GM19328 (cell line): ENCODE results near the gene AP1AR.
A peak's percentile ranks its signal among the peaks of the same experiment; 100 is the strongest.
"Not testable (repeated sequence)": the region's sequence is repeated elsewhere in the genome, so short reads cannot be mapped to it uniquely, and the experiment has no call there.

Experiments used
- ATAC-seq: cut with Tn5 transposase; IDR thresholded peaks from one replicate; pipeline ENCODE4 v1.9.1; 2021; ENCODE audit warnings: mild to moderate bottlenecking, moderate library complexity; ENCODE audit not compliant: unreplicated experiment

AP1AR gene

GRCh38 chr4:112277705-112278448 is 46.3 kb downstream of the AP1AR start:
- ATAC-seq, result no peak

DNA sequence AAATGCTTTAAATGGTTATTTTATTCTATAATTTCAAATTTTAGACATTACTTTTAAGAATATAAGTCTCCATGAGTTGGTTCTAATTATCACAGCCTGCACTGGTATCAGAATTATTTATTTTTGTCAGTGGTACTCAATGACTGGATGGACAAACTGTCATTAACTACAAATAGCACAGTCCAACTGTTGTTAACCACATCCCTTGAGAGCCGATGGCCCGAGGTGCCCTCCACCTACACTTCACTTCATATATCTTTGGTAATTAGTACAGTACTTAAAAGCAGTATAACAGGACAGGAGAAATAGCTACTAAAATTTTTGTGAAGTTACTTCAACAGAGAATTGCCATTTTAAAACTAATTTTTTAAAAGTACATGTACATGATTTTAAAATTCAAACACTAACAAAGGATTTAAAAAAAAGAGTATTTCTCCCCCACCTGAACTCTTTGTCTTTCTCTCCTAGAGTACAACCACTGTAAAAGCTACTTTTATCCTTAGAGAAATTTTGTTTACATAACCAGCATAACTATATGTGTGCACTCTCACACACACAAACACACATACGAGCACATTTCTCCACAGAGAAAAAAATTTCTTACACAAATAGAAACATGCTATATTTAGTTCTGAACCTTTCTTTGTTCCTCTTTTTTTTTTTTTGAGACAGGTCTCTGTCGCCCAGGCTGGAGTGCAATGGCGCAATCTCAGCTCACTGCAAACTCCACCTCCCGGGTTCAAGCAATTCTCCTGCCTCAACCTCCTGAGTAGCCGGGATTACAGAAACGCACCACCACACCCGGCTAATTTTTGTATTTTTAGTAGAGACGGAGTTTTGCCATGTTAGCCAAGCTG is 47.7 kb downstream of the AP1AR start:
- ATAC-seq, result peak; percentile 63

DNA sequence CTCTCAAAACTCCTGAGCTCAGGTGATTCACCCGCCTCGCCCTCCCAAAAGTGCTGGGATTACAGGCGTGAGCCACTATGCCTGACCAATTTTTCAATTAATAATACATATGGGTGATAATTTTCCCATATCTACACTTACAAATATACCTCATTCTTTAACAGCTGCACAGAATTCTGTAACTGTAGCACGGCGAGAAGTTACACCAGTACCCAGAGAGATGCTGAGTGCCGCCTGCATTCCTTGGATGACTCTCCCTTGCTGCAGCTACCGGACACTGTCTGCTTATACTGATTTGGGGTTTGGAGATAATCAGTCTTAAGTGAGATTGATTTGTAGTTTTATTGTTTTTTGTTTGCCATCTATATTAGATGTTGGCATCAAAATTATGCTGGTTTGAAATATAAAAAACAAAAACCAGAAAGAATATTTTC is 48.3 kb downstream of the AP1AR start:
- ATAC-seq, result peak; percentile 13

DNA sequence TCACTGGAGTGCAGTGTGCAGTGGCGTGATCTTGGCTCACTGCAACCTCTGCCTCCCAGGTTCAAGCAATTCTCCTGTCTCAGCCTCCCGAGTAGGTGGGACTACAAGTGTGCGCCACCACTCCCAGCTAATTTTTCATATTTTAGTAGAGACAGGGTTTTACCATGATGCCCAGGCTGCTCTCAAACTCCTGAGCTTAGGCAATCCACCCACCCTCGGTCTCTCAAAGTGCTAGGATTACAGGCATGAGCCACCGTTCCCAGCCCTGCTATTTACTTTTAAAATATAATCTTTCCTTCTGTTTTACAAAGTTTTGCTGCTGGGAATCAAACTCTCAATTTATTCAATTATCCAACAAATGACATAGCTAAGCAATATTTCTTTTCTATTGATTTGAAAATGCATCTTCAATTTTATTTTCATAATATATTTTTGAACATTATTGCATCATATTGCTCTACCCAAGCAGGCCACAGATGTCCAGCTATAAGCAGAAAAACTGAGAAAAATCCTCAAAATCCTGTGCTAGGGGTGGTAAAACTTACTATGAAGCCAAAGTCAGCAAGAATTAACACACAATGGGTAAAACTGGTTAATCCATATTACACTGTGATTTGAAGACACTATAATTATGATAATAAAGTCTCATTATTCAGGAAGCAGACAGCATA is 48.9 kb downstream of the AP1AR start:
- ATAC-seq, result no peak

DNA sequence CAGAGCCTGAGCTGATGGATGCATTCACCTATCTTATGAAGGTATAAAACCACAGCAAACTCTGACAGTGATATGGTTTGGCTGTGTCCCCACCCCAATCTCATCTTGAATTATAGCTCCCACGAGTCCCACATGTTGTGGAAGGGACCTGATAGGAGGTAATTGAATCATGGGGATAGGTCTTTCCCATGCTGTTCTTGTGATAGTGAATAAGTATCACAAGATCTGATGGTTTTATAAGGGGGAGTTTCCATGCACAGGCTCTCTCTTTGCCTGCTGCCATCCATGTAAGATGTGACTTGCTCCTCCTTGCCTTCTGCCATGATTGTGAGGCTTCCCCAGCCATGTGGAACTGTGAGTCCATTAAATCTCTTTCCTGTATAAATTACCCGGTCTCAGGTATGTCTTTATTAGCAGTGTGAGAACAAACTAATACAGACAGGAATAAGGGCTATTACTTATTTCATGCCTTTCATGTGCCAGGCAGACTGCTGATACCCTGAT is 50.4 kb downstream of the AP1AR start:
- ATAC-seq, result not testable (repeated sequence)

- no peak for ATAC-seq
These were observed 51.5 kb downstream of the AP1AR start for GRCh38 chr4:112282860-112283667.

DNA sequence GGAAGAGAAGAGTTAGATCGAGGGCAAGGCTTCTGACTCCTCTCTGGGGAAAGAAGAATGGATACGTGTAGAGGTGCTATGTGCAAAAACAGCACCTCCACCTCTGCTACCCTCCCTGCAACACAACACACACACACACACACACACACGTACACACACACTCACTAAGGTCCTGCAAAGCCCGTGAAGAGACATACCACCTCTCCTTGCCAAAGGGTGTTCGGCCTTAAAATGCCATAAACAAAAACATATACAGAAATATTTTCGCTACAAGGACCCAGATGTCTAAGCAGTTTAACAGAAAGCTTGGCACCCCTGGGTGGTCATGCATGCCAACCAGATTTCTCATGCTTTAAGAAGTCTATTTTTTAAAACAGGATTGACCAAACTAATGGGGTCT is 52.6 kb downstream of the AP1AR start:
- ATAC-seq, result no peak

GRCh38 chr4:112284662-112285411 is 53.2 kb downstream of the AP1AR start:
- ATAC-seq, result no peak

GRCh38 chr4:112287258-112287989 is 55.8 kb downstream of the AP1AR start:
- no peak for ATAC-seq

- ATAC-seq, result no peak
These were observed 56.9 kb downstream of the AP1AR start for GRCh38 chr4:112288455-112288854.

DNA sequence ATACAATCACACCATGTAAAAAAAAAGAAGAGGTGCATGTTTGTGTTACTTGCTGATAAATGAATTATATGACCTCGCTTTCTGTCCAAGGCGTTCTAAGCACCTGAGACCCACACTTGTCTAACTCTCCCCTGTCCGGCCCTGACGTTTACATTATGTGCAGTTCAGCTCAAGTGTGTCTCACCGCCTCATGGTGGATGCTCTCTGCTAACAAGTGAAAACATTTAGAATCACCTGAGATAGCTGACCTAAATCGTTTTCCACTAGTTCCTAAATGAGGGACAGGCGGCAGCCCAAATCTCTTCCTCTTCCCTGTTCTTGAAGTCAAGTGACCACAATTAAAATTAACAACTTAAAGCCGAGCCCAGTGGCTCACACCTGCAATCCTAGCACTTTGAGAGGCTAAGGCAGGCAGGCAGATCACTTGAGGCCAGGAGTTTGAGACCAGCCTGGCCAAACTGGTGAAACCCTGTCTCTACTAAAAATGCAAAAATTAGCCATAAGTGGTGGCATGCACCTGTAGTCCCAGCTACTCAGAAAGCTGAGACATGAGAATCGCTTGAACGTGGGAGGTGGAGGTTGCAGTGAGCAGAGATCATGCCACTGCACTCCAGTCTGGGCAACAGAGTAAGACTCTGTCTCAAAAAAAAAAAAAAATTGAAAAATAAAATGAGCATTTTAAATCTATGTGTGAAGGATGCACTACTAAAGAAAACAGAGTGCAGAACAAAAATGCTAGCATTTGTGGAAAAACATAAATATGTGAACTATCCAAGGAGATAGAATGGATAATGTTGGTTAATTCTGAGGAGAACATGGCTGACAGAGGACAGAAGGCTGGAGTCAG is 58.0 kb downstream of the AP1AR start:
- ATAC-seq, result no peak

DNA sequence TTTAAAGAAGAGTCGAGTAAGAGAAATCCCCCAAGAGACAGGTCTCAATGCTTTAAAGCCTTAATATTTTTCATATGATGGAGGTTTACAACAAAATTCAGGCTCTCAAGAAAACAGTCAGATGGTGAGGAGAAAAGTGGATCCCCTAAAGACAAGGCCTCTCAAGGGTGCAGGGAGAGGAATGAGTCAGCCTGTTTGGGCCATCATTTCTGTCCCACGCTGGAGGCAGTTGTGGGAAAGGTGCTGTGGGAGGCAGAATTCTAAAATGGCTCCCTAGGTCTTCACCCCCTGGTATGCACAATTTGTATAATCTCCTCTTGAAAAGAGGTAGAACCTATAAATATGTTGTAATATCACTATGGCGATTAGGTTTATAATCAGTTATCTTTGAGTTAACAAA is 58.8 kb downstream of the AP1AR start:
- peak; percentile 22 for ATAC-seq

- peak; percentile 90 for ATAC-seq
These were observed 65.6 kb downstream of the AP1AR start, which contains the start of gene ALPK1 for GRCh38 chr4:112296949-112297880. Gene ALPK1 (plus strand): TSS chr4:112297369.

DNA sequence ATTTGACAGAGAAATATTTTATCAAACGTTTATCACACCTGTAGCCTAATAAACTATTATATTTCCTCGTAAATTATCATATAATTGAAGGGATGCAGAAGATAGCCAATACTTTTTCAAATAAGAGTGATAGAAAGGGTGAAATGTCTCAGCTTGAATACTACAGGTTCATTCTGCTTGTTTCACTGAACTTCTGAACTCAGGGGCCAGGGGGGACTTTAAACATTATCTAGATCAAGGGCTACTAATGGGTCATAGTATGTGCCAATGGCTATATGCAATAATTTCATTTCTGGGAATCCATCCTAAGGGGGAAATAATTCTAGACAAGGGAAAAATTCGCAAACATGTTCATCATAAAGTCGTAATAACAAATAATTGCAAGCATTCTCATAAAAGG is 68.1 kb downstream of the AP1AR start:
- ATAC-seq, result no peak

DNA sequence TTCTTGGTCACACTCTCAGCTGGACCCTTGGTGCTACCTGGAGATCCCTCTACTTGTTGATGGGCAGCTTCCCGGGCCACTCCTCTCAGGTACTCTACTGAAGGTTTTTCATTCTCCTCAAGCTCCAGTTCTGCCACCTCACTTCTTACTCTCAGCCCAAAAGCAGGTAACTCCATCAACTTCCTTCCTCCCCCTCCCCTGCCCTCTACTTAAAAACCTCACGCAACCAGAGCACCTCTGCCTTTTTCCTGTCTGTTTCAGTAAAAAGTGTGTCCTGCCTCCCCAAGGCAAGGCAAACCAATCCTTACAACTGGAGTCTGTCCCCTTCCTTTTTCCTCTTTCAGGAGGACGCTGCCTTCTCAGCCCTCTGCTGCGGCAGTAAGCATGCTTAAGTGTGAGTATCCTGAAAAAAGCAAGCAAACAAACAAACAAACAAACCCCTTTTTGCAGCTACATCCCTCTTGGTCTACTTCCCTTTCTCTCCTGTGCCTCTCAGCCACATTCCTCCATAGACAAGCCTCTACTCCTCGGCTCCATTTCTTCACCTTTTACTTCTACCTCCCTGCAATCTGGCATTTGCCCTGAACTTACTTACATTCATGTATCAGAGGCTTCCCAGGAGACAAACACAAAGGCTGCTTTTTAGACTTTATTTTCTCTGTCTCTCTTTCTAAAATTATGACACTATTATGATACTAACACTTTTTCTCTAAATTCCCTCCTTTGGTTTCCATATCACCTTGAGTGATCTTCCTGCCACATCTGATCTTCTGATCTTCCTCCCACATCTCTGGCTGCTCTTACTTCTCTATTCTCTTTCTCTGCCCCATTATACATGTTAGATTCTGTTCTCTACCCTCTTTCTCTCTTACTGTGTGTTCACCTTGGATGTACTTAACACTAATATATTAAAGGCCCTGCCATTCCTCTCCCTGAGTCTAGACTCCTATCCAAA is 71.0 kb downstream of the AP1AR start:
- ATAC-seq, result no peak

- ATAC-seq, result not testable (repeated sequence)
These were observed 73.9 kb downstream of the AP1AR start for GRCh38 chr4:112305477-112305876.
